ENCODE results near the gene NOPCHAP1.

DNA sequence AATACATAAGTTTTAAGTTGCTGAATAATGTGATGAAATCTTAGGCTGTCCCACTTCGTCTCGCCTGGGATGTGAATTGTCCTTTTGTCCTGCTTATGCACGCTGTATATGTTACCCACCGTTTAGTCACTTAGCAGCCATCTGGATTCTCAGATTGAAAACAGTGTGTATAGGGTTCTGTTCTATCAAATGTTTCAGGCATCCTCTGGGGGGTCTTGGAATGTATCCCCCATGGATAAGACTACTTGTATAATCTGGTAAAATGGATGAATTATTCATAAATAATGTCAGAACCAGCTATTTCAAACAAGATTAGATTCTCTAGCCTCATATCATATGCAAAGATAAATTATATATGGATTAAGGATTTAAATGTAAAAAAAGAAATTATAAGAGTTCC is 29.4 kb downstream of the NOPCHAP1 start:
- TF ChIP-seq, protein P1, sequence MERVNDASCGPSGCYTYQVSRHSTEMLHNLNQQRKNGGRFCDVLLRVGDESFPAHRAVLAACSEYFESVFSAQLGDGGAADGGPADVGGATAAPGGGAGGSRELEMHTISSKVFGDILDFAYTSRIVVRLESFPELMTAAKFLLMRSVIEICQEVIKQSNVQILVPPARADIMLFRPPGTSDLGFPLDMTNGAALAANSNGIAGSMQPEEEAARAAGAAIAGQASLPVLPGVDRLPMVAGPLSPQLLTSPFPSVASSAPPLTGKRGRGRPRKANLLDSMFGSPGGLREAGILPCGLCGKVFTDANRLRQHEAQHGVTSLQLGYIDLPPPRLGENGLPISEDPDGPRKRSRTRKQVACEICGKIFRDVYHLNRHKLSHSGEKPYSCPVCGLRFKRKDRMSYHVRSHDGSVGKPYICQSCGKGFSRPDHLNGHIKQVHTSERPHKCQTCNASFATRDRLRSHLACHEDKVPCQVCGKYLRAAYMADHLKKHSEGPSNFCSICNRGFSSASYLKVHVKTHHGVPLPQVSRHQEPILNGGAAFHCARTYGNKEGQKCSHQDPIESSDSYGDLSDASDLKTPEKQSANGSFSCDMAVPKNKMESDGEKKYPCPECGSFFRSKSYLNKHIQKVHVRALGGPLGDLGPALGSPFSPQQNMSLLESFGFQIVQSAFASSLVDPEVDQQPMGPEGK (CRISPR knock-in tag; IDR thresholded peaks at IDR 0.05; ENCODE audit: borderline replicate concordance) = no peak
- TF ChIP-seq TSHZ2 (CRISPR knock-in tag; IDR thresholded peaks at IDR 0.05) (no peak), CREB5 (CRISPR knock-in tag; IDR thresholded peaks at IDR 0.05; ENCODE audit: low read depth) (no peak), ESRRG (CRISPR knock-in tag; IDR thresholded peaks at IDR 0.05) (no peak), SNAI2 (CRISPR knock-in tag; IDR thresholded peaks at IDR 0.05) (no peak), OSR1 (CRISPR knock-in tag; IDR thresholded peaks at IDR 0.05) (no peak), RARB (CRISPR knock-in tag; IDR thresholded peaks at IDR 0.05) (no peak), TCF4 (CRISPR knock-in tag; IDR thresholded peaks at IDR 0.05; ENCODE audit: borderline replicate concordance) (no peak), ISL1 (CRISPR knock-in tag; IDR thresholded peaks at IDR 0.05) (no peak), POU6F1 (CRISPR knock-in tag; IDR thresholded peaks at IDR 0.05; ENCODE audit: borderline replicate concordance, low read depth) (no peak), ZNF8 (CRISPR knock-in tag; IDR thresholded peaks at IDR 0.05) (no peak), CSRNP3 (CRISPR knock-in tag; IDR thresholded peaks at IDR 0.05) (no peak)
